ENCODE measurements around the gene PPP1R1B.
A peak's percentile ranks its signal among the peaks of the same experiment; 100 is the strongest.

PPP1R1B gene

DNA sequence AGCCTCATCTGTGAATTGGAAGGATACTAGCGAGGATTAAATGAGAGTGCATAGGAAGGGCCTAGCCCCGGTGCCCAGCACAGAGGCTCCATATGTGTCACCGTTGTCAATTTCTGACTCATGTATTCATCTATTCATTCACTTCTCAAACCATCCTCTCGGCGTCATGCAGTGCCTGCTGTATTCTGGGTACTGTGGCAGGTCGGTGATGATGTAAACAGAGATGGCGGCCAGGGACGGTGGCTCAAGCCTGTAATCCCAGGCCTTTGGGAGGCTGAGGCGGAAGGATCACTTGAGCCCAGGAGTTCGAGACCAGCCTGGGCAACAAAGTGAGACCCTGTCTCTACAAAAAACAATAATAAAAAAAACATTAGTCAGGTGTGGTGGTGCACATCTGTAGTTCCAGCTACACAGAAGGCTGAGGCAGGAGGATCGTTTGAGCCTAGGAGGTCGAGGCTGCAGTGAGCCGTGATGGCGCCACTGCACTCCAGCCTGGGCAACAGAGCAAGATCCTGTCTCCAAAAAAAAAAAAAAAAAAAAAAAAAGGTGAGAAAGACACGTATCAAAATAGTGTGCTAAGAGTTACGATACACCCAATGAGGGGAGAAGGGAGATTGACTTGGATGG, 4.3 kb upstream of the PPP1R1B start:
- no peak overlapping the region for H3K4me3 ChIP-seq (ENCODE audit: low read length)
- no peak overlapping the region for H3K9ac ChIP-seq (ENCODE audit: low read length)
- H3K9me3 ChIP-seq (ENCODE audit: control insufficient read depth, low read length): no peaks in the 10 kb centered on the region
- H3K4me1 ChIP-seq (ENCODE audit: control insufficient read depth, insufficient read depth, low read length): peaks cover 51% of the 10 kb centered on the region
- H3K36me3 ChIP-seq (ENCODE audit: control insufficient read depth, insufficient read depth, low read length): no peaks in the 10 kb centered on the region
- H3K27me3 ChIP-seq (ENCODE audit: control insufficient read depth, insufficient read depth, low read length): peaks cover 23% of the 10 kb centered on the region

- Histone ChIP-seq H3K9ac (ENCODE audit: low read length) (peak overlapping the region; percentile 50), H3K9me3 (ENCODE audit: control insufficient read depth, low read length) (no peaks in the 10 kb centered on the region), H3K27me3 (ENCODE audit: control insufficient read depth, insufficient read depth, low read length) (peaks cover 28% of the 10 kb centered on the region), H3K4me1 (ENCODE audit: control insufficient read depth, insufficient read depth, low read length) (peaks cover 59% of the 10 kb centered on the region), H3K36me3 (ENCODE audit: control insufficient read depth, insufficient read depth, low read length) (no peaks in the 10 kb centered on the region), H3K4me3 (ENCODE audit: low read length) (no peak overlapping the region)
Measured at GRCh38 chr17:39623356-39623950, 3.3 kb upstream of the PPP1R1B start.

GRCh38 chr17:39624313-39624712, 2.4 kb upstream of the PPP1R1B start:
- Histone ChIP-seq H3K27me3 (ENCODE audit: control insufficient read depth, insufficient read depth, low read length) (peaks cover 28% of the 10 kb centered on the region), H3K4me3 (ENCODE audit: low read length) (no peak overlapping the region)

GRCh38 chr17:39625198-39625785, 1.5 kb upstream of the PPP1R1B start:
- peaks cover 64% of the 10 kb centered on the region for H3K4me1 ChIP-seq (ENCODE audit: control insufficient read depth, insufficient read depth, low read length)
- no peaks in the 10 kb centered on the region for H3K9me3 ChIP-seq (ENCODE audit: control insufficient read depth, low read length)
- H3K4me3 ChIP-seq (ENCODE audit: low read length): no peak overlapping the region
- no peaks in the 10 kb centered on the region for H3K36me3 ChIP-seq (ENCODE audit: control insufficient read depth, insufficient read depth, low read length)
- peaks cover 28% of the 10 kb centered on the region for H3K27me3 ChIP-seq (ENCODE audit: control insufficient read depth, insufficient read depth, low read length)
- H3K9ac ChIP-seq (ENCODE audit: low read length): no peak overlapping the region

More at GRCh38 chr17:39624313-39624712, 2.4 kb upstream of the PPP1R1B start:
- H3K9ac ChIP-seq (ENCODE audit: low read length): no peak overlapping the region
- no peaks in the 10 kb centered on the region for H3K9me3 ChIP-seq (ENCODE audit: control insufficient read depth, low read length)
- H3K36me3 ChIP-seq (ENCODE audit: control insufficient read depth, insufficient read depth, low read length): no peaks in the 10 kb centered on the region
- H3K4me1 ChIP-seq (ENCODE audit: control insufficient read depth, insufficient read depth, low read length): peaks cover 59% of the 10 kb centered on the region

GRCh38 chr17:39627047-39627711, 427 bp downstream of the PPP1R1B start:
- Histone ChIP-seq H3K4me3 (ENCODE audit: low read length) (peak overlapping the region; percentile 47), H3K9ac (ENCODE audit: low read length) (peak overlapping the region; percentile 76), H3K36me3 (ENCODE audit: control insufficient read depth, insufficient read depth, low read length) (no peaks in the 10 kb centered on the region), H3K27me3 (ENCODE audit: control insufficient read depth, insufficient read depth, low read length) (peaks cover 28% of the 10 kb centered on the region), H3K9me3 (ENCODE audit: control insufficient read depth, low read length) (no peaks in the 10 kb centered on the region), H3K4me1 (ENCODE audit: control insufficient read depth, insufficient read depth, low read length) (peaks cover 71% of the 10 kb centered on the region)

- H3K27me3 ChIP-seq (ENCODE audit: control insufficient read depth, insufficient read depth, low read length): peaks cover 28% of the 10 kb centered on the region
- no peak overlapping the region for H3K4me3 ChIP-seq (ENCODE audit: low read length)
Measured at GRCh38 chr17:39627712-39628516, 1.2 kb downstream of the PPP1R1B start.

DNA sequence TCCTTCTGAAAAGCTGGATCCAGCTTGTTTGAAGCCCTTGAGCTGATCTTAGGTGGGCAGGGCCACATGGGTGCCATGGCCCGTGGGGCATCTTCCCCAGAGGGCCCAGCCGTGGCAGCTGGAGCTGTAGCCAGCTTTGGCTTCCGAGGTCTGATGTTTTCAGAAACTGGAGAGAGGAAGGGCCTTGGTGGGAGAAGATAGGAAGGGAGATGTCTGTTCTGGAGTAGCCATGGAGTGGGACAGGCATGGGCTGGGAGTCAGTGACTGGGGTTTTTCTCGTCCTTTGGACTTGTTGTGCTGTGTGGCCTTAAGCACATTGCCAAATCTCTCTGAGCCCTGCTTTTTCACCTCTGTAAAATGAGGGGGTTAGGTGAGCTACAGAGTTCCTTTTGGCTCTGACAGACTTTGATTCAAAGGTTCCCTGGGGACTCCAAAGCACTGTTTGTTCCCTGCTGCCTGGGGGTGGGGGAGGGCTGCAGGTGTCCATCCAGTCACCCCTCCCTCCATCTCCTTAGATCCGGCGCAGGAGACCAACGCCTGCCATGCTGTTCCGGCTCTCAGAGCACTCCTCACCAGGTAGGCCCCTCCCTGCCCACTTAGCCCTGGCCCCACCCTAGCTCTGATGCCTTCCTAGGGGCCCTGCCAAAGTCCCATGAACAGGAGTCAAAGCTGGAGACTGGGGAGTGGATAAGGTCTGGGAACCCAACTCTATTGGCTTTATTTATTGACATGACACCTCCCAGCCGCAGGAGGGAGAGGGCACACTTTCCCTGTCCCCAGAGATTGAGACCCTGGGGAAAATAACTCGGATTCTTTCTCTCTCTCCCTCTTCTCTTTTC, 2.1 kb downstream of the PPP1R1B start:
- H3K4me3 ChIP-seq (ENCODE audit: low read length): peak overlapping the region; percentile 14
- peaks cover 77% of the 10 kb centered on the region for H3K4me1 ChIP-seq (ENCODE audit: control insufficient read depth, insufficient read depth, low read length)
- H3K9ac ChIP-seq (ENCODE audit: low read length): peak overlapping the region; percentile 60
- H3K9me3 ChIP-seq (ENCODE audit: control insufficient read depth, low read length): no peaks in the 10 kb centered on the region
- no peaks in the 10 kb centered on the region for H3K36me3 ChIP-seq (ENCODE audit: control insufficient read depth, insufficient read depth, low read length)
- peaks cover 28% of the 10 kb centered on the region for H3K27me3 ChIP-seq (ENCODE audit: control insufficient read depth, insufficient read depth, low read length)

More at GRCh38 chr17:39627712-39628516, 1.2 kb downstream of the PPP1R1B start:
- Histone ChIP-seq H3K9ac (ENCODE audit: low read length) (peak overlapping the region; percentile 76), H3K9me3 (ENCODE audit: control insufficient read depth, low read length) (no peaks in the 10 kb centered on the region), H3K36me3 (ENCODE audit: control insufficient read depth, insufficient read depth, low read length) (no peaks in the 10 kb centered on the region), H3K4me1 (ENCODE audit: control insufficient read depth, insufficient read depth, low read length) (peaks cover 77% of the 10 kb centered on the region)

- H3K9ac ChIP-seq (ENCODE audit: low read length): peak overlapping the region; percentile 60
- H3K4me3 ChIP-seq (ENCODE audit: low read length): no peak overlapping the region
- H3K9me3 ChIP-seq (ENCODE audit: control insufficient read depth, low read length): no peaks in the 10 kb centered on the region
- no peaks in the 10 kb centered on the region for H3K36me3 ChIP-seq (ENCODE audit: control insufficient read depth, insufficient read depth, low read length)
- peaks cover 82% of the 10 kb centered on the region for H3K4me1 ChIP-seq (ENCODE audit: control insufficient read depth, insufficient read depth, low read length)
- peaks cover 28% of the 10 kb centered on the region for H3K27me3 ChIP-seq (ENCODE audit: control insufficient read depth, insufficient read depth, low read length)
Measured at GRCh38 chr17:39629494-39629880, 2.7 kb downstream of the PPP1R1B start.

DNA sequence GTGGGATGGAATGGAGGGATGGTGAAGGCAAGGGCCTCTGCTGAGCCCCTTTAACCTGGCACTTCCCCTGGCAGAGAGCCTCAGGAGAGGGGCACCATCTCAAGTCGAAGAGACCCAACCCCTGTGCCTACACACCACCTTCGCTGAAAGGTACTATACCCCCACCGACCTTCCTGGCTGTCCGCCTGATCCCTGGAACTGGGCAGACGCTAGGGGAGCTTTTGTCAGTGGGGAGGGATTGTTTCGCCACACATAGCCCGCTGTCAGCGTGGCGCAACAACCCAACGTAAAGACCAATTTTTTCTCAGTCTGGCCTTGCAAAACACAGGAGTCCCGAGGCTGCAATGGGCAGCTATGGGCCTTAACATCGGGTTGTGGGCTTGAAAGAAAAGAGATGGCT, 3.1 kb downstream of the PPP1R1B start:
- Histone ChIP-seq H3K27me3 (ENCODE audit: control insufficient read depth, insufficient read depth, low read length) (peaks cover 28% of the 10 kb centered on the region), H3K9me3 (ENCODE audit: control insufficient read depth, low read length) (no peaks in the 10 kb centered on the region), H3K4me3 (ENCODE audit: low read length) (no peak overlapping the region), H3K36me3 (ENCODE audit: control insufficient read depth, insufficient read depth, low read length) (no peaks in the 10 kb centered on the region), H3K9ac (ENCODE audit: low read length) (peak overlapping the region; percentile 60), H3K4me1 (ENCODE audit: control insufficient read depth, insufficient read depth, low read length) (peaks cover 82% of the 10 kb centered on the region)

DNA sequence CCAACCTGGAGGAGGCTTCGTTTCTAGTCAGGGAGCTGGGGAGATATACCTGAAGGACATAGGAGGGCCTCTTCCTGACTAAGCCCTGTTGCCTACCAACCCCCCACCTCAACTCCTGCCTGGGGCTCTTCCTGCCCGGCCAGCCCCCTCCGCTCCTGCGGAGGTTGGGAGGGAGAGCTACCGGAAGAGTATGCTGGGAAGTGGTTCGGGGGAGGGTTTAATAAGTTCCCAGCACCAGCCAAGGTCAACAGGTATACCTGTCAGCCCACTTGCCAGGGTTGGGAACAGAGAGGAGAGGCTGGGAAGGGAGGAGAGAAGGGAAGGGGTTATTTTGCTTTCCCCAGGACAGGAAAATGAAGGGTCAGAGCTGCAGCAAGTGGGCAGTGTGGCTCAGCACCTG, 4.7 kb downstream of the PPP1R1B start:
- peak overlapping the region; percentile 7 for H3K4me3 ChIP-seq (ENCODE audit: low read length)
- H3K9me3 ChIP-seq (ENCODE audit: control insufficient read depth, low read length): no peaks in the 10 kb centered on the region
- peaks cover 16% of the 10 kb centered on the region for H3K27me3 ChIP-seq (ENCODE audit: control insufficient read depth, insufficient read depth, low read length)
- no peaks in the 10 kb centered on the region for H3K36me3 ChIP-seq (ENCODE audit: control insufficient read depth, insufficient read depth, low read length)
- H3K4me1 ChIP-seq (ENCODE audit: control insufficient read depth, insufficient read depth, low read length): peaks cover 71% of the 10 kb centered on the region
- H3K9ac ChIP-seq (ENCODE audit: low read length): peak overlapping the region; percentile 65
